Neutrophil (primary cell): ENCODE results near the gene TNNC1.

Experiments
- H3K27ac ChIP-seq: fragments of 200-600 bp; sonication (generic); 2 replicates; pipeline ENCODE4 v1.5.1; 2016; ENCODE audit warnings: mild to moderate bottlenecking, moderate library complexity
- H3K27me3 ChIP-seq: fragments of 200-600 bp; sonication (generic); 2 replicates; pipeline ENCODE4 v1.6.0; 2016; ENCODE audit warnings: mild to moderate bottlenecking
- H3K36me3 ChIP-seq: fragments of 200-600 bp; sonication (generic); 2 replicates; pipeline ENCODE4 v1.5.1; 2017
- H3K4me1 ChIP-seq, 2 experiments: fragments of 200-600 bp in 1 of 2; sonication (generic) in 1 of 2; 1 replicate in 1 of 2; 2 replicates in 1 of 2; pipeline versions ENCODE4 v1.5.1 to v1.6.1; 2013 to 2016; ENCODE audit warnings: low read depth in 1 of 2, low read length in 1 of 2, mild to moderate bottlenecking in 1 of 2, moderate library complexity in 1 of 2; ENCODE audit not compliant: control insufficient read depth in 1 of 2, insufficient read depth in 1 of 2
- H3K4me3 ChIP-seq, 2 experiments: fragments of 200-600 bp in 1 of 2; sonication (generic) in 1 of 2; 1 replicate in 1 of 2; 2 replicates in 1 of 2; pipeline ENCODE4 v1.5.1; 2013 to 2016; ENCODE audit warnings: low read depth in 1 of 2, low read length in 1 of 2, mild to moderate bottlenecking in 1 of 2, moderate library complexity in 1 of 2
- H3K9me3 ChIP-seq: fragments of 200-600 bp; sonication (generic); 2 replicates; pipeline ENCODE4 v1.5.1; 2016
- TF ChIP-seq, protein P1 (sequence below): fragments of 200-600 bp; sonication (generic); IDR thresholded peaks from 2 replicates; pipeline ENCODE4 v1.5.1; 2016; ENCODE audit warnings: antibody characterized with exemption

The TNNC1 gene

DNA sequence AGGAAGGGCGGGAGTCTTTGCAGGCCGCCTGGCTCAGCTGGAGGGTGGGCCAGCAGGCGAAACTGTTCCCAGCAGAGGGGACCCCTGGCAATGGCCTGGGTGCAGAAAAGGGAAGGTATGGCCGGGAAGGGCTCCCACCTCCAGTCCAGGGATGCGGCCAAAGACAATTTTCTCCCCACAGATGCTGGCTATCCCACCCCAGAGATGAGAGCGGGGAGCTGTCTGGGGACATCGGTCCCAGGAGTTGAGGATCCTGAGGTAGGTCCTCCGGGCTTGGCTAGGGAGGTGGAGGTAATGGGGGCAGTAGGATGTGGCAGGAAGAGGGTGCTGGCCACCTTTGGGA lies 10.6 kb downstream of the TNNC1 start:
- H3K4me1 ChIP-seq: no peaks in the 10 kb centered on the region
- no peaks in the 10 kb centered on the region for H3K9me3 ChIP-seq
- no peak overlapping the region for H3K4me3 ChIP-seq
- TF ChIP-seq, protein P1, sequence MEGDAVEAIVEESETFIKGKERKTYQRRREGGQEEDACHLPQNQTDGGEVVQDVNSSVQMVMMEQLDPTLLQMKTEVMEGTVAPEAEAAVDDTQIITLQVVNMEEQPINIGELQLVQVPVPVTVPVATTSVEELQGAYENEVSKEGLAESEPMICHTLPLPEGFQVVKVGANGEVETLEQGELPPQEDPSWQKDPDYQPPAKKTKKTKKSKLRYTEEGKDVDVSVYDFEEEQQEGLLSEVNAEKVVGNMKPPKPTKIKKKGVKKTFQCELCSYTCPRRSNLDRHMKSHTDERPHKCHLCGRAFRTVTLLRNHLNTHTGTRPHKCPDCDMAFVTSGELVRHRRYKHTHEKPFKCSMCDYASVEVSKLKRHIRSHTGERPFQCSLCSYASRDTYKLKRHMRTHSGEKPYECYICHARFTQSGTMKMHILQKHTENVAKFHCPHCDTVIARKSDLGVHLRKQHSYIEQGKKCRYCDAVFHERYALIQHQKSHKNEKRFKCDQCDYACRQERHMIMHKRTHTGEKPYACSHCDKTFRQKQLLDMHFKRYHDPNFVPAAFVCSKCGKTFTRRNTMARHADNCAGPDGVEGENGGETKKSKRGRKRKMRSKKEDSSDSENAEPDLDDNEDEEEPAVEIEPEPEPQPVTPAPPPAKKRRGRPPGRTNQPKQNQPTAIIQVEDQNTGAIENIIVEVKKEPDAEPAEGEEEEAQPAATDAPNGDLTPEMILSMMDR: no peak
- no peaks in the 10 kb centered on the region for H3K27me3 ChIP-seq
- H3K36me3 ChIP-seq: no peaks in the 10 kb centered on the region
- H3K27ac ChIP-seq: no peak overlapping the region

DNA sequence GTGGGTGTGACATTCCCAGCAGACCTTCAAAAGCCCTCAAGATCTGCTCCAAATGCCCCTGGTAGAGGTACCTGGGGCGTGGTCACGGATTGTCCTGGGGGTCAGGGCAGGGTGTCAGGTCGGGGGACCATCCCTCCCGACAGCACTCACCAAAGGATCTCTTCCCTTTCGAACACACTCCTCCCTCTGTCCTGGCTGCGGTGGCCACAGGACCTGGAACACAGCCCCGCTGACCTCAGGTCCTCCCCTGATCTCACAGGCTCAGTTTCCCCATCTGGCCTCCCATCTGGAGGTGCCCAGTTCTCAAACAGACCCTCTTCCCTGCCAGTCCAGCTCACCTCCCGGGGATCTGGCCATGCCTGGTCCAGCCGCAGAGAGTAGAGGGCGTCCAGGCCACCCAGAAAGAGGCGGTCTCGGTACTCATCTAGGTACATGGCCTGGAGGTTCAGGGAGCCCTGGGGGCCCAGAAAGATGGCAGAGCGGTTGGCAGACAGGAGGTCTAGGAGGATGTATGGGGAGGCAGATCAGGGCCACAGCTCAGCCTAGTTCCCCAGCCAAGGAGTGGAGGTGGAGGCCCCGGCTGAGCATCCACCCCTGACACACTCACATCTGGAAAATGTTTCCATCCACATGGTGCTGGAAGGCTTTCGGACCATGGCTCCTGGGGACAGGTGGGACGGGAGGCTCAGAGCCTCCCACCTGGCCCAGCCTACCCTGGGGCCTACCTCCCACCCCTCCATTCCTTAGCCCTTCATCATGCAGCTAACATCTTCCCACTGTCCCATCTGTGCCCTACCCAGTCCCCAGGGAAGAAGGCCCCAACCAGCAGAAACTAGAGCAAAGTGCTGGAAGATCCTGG lies 11.2 kb downstream of the TNNC1 start:
- Histone ChIP-seq H3K9me3 (no peaks in the 10 kb centered on the region), H3K36me3 (no peaks in the 10 kb centered on the region), H3K4me1 (no peaks in the 10 kb centered on the region), H3K4me3 (no peak overlapping the region), H3K27ac (no peak overlapping the region), H3K27me3 (no peaks in the 10 kb centered on the region)
- TF ChIP-seq, protein P1: no peak

DNA sequence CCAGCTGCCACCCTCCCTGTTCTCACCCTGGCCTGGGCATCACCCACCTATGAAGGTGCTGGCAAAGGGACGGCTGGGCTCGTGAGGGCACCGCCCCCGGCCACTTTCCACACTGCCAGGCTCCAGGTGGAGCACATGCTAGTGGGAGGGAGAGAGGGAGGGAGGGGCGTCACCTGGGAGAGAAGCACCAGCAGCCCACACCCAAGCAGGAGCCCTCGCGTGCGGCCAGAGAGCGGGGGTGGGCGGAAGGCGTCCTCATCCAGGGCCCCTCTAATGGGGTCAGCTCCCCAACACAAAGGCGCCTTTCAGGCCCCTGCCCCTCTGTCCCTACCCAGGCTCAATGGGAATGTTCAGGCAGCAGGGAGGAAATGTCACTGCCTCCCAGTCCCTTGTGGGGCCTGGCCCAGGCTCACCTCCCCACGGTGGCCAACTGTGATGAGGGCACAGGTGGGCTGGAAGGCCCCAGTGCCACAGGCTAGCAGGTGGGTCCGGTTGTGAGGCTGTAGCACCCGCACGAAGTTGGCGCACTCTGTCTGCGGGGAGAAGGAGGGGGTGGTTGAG lies 12.0 kb downstream of the TNNC1 start:
- Histone ChIP-seq H3K36me3 (no peaks in the 10 kb centered on the region), H3K9me3 (no peaks in the 10 kb centered on the region), H3K4me1 (no peaks in the 10 kb centered on the region), H3K4me3 (no peak overlapping the region), H3K27me3 (no peaks in the 10 kb centered on the region), H3K27ac (no peak overlapping the region)
- TF ChIP-seq, protein P1: no peak

DNA sequence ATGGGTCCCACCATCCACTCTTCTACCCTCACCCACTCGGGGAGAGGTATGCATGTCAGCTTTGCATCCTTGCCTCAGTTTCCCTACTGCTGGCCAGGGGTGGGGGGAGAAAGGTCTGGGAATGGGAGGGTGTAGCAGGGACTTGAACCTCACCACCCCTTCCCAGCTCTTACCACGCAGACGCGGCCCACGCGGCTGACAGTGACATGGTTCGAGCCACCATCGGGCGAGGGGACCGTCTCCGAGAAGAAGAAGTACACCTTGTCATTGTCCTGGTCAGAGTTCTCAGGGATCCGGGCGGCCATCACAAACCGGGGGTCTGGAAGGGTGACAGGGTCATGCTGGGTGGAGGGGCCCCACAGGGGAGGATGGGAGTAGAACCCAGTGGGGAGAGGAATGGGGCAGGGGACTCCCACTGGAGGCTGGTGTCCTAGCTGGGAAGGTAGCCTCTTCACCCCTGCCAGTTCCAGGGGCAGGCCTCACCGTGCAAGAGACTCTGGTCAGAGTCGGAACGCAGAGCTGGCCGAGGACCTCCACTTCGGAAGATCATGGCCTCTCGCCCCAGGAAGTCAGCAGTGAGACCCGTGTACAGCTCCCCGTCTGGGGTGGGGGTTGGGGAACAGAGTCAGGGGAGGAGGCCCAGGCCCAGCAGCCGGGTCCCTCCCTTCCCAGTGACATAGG lies 12.6 kb downstream of the TNNC1 start:
- no peaks in the 10 kb centered on the region for H3K4me1 ChIP-seq
- no peaks in the 10 kb centered on the region for H3K36me3 ChIP-seq
- TF ChIP-seq, protein P1: no peak
- H3K9me3 ChIP-seq: no peaks in the 10 kb centered on the region
- H3K4me3 ChIP-seq: no peak overlapping the region
- no peaks in the 10 kb centered on the region for H3K27me3 ChIP-seq
- H3K27ac ChIP-seq: no peak overlapping the region

DNA sequence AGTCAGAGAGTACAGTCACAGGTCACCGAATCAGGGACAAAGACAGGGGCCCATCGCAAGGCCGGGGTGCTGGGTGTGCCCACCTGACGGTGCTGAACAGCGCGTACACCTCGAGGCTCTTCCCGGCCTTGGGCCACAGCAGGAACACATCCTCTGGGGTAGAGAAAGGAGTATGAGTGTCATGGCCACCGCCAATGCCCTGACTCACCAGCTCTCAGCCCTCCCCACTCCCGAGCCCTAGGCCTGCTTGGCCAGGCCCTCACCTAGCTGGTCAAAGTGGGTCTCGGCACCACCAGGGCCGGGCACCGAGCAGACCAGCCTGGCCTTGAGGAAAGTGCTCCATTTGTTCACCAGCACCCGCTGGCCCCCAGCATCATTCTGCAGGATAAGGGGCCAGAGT lies 13.2 kb downstream of the TNNC1 start:
- Histone ChIP-seq H3K27me3 (no peaks in the 10 kb centered on the region), H3K9me3 (no peaks in the 10 kb centered on the region), H3K27ac (no peak overlapping the region), H3K36me3 (no peaks in the 10 kb centered on the region), H3K4me3 (no peak overlapping the region), H3K4me1 (no peaks in the 10 kb centered on the region)
- TF ChIP-seq, protein P1: no peak
